Brain microvascular endothelial cell (primary cell): ENCODE data around the gene ZNF565.

Experiments used
- DNase-seq: peaks from one replicate; pipeline ENCODE4 v3.0.0-alpha.2; 2020
- H3K27ac ChIP-seq: fragments of 250-450 bp; sonication (Bioruptor Pico); 2 replicates; pipeline ENCODE4 v1.5.1; 2020; ENCODE audit warnings: mild to moderate bottlenecking, moderate library complexity
- H3K27me3 ChIP-seq: fragments of 250-450 bp; sonication (Bioruptor Pico); replicated peaks from 2 replicates; pipeline ENCODE4 v1.5.1; 2020; ENCODE audit warnings: mild to moderate bottlenecking
- H3K36me3 ChIP-seq: fragments of 250-450 bp; sonication (Bioruptor Pico); replicated peaks from 2 replicates; pipeline ENCODE4 v1.5.1; 2020; ENCODE audit warnings: mild to moderate bottlenecking
- H3K4me3 ChIP-seq: 2 replicates; pipeline ENCODE4 v1.5.1; 2011; ENCODE audit warnings: low read depth, mild to moderate bottlenecking, control low read depth, low read length, moderate library complexity
- CTCF ChIP-seq: IDR thresholded peaks from 2 replicates; pipeline ENCODE4 v1.5.1; 2011; ENCODE audit warnings: low read depth, mild to moderate bottlenecking, moderate library complexity, low read length, control low read depth, inconsistent platforms; ENCODE audit errors: missing control alignments
- in situ Hi-C: cut with HindIII; loops from 2 replicates; pipeline ENCODE4 v1.10.0; 2017; ENCODE audit warnings: low sequenced_read_pairs, low pct_ligation_motif_present

ZNF565 gene

DNA sequence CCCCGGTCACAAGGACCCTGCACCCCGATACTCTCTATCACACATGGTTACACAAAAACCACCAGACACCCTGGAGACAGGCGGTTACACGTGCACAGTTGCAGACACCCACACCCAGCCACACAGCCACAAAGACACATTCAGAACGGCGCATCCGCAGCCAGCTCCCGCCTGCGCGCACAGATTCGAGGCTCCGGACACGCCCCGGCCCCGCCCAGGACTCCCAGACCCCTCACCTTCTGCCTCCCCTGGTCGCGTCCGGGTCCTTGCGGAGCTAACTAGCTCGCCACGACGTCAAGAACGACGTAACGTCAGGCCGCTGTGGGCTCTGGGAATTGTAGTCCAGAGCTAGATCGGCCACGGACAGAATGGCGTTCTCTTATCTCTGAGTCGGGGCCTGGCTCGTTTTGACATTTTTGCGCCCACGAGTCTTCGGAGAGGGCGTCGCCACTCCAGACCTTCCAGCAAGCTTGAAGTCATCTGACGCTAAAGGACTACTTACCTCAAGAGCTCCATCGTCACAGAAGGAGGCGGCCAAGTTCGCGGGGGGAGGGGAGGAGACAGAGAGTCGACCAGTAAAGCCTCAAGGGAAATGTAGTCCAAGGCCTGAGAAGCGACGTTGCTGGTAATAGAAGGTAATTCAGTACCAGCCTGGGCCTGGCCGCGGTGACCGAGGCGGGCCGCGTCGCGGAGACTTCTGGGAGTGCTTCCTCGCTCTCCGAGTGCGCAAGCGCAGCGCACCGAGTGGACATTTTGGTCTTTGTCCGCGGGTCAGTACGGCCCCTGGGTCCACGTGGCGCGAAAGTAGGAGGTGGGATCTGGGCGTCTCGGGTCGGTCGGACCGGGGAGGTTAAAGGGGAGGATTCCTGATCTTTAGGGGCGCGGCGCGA, at the start of gene ZNF565, which contains the start of gene ZNF146:
Gene ZNF565 (minus strand): TSS at position 280 of the 890 bp plus-strand sequence. CDS start 12,680 bp downstream, outside the sequence.
Gene ZNF146 (plus strand): TSS at position 721 of the 890 bp plus-strand sequence. CDS start 21,335 bp downstream, outside the sequence.
- in situ Hi-C loops, result no loop called here
- TF ChIP-seq CTCF, result no peak

DNA sequence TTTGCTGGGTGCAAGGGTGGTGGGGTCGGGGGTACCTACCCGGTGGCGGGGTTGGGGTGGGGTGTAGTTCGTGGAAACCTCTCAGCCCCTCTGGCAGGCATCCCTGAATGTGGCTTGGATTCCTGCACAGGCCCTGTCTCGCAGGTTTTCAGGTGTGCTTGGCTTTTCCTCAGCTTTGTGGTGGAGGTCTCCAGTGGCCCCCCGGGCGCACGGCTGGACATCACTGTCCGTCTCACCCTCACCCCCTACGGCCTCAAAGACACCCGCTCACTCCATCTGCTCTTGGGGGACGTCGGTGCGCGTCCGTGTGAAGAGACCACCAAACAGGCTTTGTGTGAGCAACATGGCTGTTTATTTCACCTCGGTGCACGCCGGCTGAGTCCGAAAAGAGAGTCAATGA, 44.7 kb upstream of the ZNF565 start:
- no peak for TF ChIP-seq CTCF
- H3K27ac ChIP-seq, result no peak overlapping the region
- no peak for DNase-seq
- no peaks in the 10 kb centered on the region for H3K36me3 ChIP-seq
- no peak overlapping the region for H3K4me3 ChIP-seq
- in situ Hi-C loops, result no loop called here
- no peaks in the 10 kb centered on the region for H3K27me3 ChIP-seq

More for the DNA sequence above, at the start of gene ZNF565, which contains the start of gene ZNF146:
- DNase-seq, result peak; percentile 99
- Histone ChIP-seq H3K27me3 (no peaks in the 10 kb centered on the region), H3K27ac (peak within 1 kb of the TSS; percentile 92), H3K4me3 (peak within 1 kb of the TSS; percentile 97), H3K36me3 (peaks cover 2% of the 10 kb centered on the region)

DNA sequence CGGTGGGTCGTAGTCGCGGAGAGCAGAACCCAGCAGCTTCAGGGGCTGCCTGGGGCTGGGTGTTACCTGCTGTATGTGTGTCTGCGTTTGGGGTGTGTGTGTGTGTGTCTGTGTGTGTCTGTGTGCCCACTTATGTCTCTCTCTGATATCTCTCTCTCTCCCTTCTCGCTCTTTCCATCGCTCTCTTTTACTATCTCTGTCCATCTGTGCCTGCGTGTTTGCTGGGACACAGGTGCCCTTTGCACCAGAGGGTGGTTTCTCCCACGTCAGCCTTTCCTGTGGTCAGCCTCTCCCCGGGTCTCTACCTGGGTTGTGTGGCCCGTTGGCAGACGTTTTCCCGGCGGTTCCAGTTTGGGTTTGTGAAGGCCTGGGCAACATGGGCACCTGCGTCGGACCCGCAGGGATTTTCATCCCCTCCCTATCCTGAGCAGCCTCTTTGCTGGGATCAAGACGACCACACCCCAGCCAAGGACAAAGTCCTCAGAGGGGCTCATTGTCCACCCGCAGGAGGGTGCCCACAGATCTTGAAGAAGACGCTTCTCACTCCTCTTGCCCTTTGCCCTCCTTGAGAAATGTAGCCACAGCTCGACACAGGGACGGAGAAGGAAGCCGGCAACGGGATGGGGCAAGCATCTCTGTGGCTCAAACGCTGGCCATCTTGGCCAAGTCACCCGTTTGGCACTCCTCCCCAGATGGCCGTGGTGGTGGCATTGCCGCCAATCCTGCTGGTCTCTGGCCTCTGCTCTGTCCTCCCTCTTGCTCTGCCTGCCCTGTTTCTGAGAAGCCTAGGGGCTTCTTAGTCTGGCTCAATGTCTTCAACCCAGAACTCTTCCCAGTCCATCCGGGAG, 43.8 kb upstream of the ZNF565 start:
- TF ChIP-seq CTCF, result no peak
- in situ Hi-C loops, result no loop called here
- DNase-seq, result no peak
- Histone ChIP-seq H3K4me3 (no peak overlapping the region), H3K36me3 (no peaks in the 10 kb centered on the region), H3K27ac (no peak overlapping the region), H3K27me3 (no peaks in the 10 kb centered on the region)

DNA sequence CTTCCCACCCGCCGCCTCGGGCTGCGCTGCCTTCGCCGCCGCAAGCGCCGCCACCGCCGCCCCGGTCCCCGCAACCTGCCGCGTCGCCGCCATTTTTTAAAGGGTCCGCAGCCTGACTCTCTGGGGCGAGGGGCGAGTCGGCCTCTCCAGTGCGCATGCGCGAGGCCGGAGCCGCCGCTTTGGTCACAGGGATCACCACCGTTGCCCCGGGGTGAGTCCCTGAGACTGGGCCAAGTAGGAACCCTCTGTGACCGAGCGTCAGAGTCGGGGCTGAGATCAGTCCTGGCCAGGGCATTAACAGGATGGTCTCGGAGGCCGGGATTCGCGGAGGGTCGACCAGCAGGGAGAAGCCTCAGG, 43.0 kb upstream of the ZNF565 start:
- in situ Hi-C loops, result no loop called here
- Histone ChIP-seq H3K4me3 (peak overlapping the region; percentile 39), H3K27me3 (no peaks in the 10 kb centered on the region), H3K36me3 (no peaks in the 10 kb centered on the region), H3K27ac (no peak overlapping the region)
- no peak for DNase-seq
- TF ChIP-seq CTCF, result no peak

GRCh38 chr19:36256853-36257519, 42.5 kb upstream of the ZNF565 start:
- DNase-seq, result no peak
- Histone ChIP-seq H3K36me3 (no peaks in the 10 kb centered on the region), H3K4me3 (peak overlapping the region; percentile 39), H3K27ac (no peak overlapping the region), H3K27me3 (no peaks in the 10 kb centered on the region)
- in situ Hi-C loops, result no loop called here
- no peak for TF ChIP-seq CTCF
